GM19193 (cell line): ENCODE data around the gene NUDCD3.

ENCODE experiments used
- POLR2A ChIP-seq: IDR thresholded peaks from 4 replicates; pipeline ENCODE4 v1.6.1; 2011; ENCODE audit not compliant: insufficient read depth, insufficient read length; ENCODE audit errors: extremely low read depth

NUDCD3 gene

GRCh38 chr7:44391746-44392617, 98.5 kb downstream of the NUDCD3 start:
- TF ChIP-seq POLR2A: no peak

- TF ChIP-seq POLR2A: no peak
Measured at GRCh38 chr7:44391171-44391570, 99.3 kb downstream of the NUDCD3 start.

GRCh38 chr7:44390701-44391100, 99.8 kb downstream of the NUDCD3 start:
- TF ChIP-seq POLR2A: no peak

GRCh38 chr7:44388089-44388970, 102.1 kb downstream of the NUDCD3 start:
- TF ChIP-seq POLR2A: no peak

- TF ChIP-seq POLR2A: no peak
Measured at GRCh38 chr7:44387389-44387788, 103.1 kb downstream of the NUDCD3 start.

GRCh38 chr7:44386139-44386913, 104.1 kb downstream of the NUDCD3 start:
- no peak for TF ChIP-seq POLR2A

GRCh38 chr7:44385434-44386138, 104.9 kb downstream of the NUDCD3 start:
- TF ChIP-seq POLR2A: no peak

- TF ChIP-seq POLR2A: no peak
Measured at GRCh38 chr7:44384586-44385433, 105.6 kb downstream of the NUDCD3 start.

GRCh38 chr7:44383566-44383965, 106.9 kb downstream of the NUDCD3 start:
- no peak for TF ChIP-seq POLR2A

- no peak for TF ChIP-seq POLR2A
Measured at GRCh38 chr7:44382459-44383265, 107.8 kb downstream of the NUDCD3 start.

GRCh38 chr7:44381494-44382220, 108.8 kb downstream of the NUDCD3 start:
- TF ChIP-seq POLR2A: no peak
